Thymus (tissue), 11 donors: ENCODE data around the gene PITPNC1. TPM values are rescaled to one million over a fixed set of nuclear protein-coding genes. Genes with fewer than 3 reads are reported as not detected.
"Not testable (repeated sequence)": the region's sequence is repeated elsewhere in the genome, so short reads cannot be mapped to it uniquely, and the experiment has no call there.

Source experiments
- DNase-seq, 9 donors: peaks; one replicate each; pipeline ENCODE4 v3.0.0-alpha.2; 2013; ENCODE audit warnings: low spot score in 9 of 9, low read depth in 6 of 9, missing footprints in 1 of 9
- H3K27ac ChIP-seq, 2 donors: one replicate each; pipeline ENCODE4 v1.5.1; 2013; ENCODE audit warnings: control low read depth in 1 of 2, low read depth in 1 of 2, low read length in 1 of 2, mild to moderate bottlenecking in 1 of 2, moderate library complexity in 1 of 2
- H3K27me3 ChIP-seq, 2 donors: one replicate each; pipeline ENCODE4 v1.5.1; 2013; ENCODE audit warnings: low read length in 1 of 2; ENCODE audit not compliant: control insufficient read depth in 2 of 2, insufficient read depth in 1 of 2
- H3K36me3 ChIP-seq, 2 donors: one replicate each; pipeline ENCODE4 v1.5.1; 2013; ENCODE audit warnings: low read length in 1 of 2, mild to moderate bottlenecking in 1 of 2, moderate library complexity in 1 of 2; ENCODE audit not compliant: control insufficient read depth in 2 of 2, insufficient read depth in 2 of 2
- H3K4me1 ChIP-seq, 2 donors: one replicate each; pipeline ENCODE4 v1.5.1; 2013; ENCODE audit warnings: low read length in 2 of 2; ENCODE audit not compliant: control insufficient read depth in 2 of 2, insufficient read depth in 2 of 2
- H3K4me3 ChIP-seq, 2 donors: one replicate each; pipeline ENCODE4 v1.5.1; 2013; ENCODE audit warnings: low read length in 2 of 2, control low read depth in 1 of 2, mild to moderate bottlenecking in 1 of 2
- H3K9me3 ChIP-seq, 2 donors: one replicate each; pipeline ENCODE4 v1.5.1; 2013; ENCODE audit warnings: low read length in 1 of 2, mild to moderate bottlenecking in 1 of 2; ENCODE audit not compliant: control insufficient read depth in 2 of 2, insufficient read depth in 1 of 2
- WGBS: extraction: QIAGEN DNeasy Blood & Tissue Kit; methylation state at CpG from one replicate; pipeline ENCODE4 v1.1.7; 2013; 5-methylcytosine and 5-hydroxymethylcytosine counted together
- polyA plus RNA-seq: library from polyadenylated mRNA; stranded (reverse); fragments of 200-250 nt; gene quantifications from one replicate; pipeline ENCODE4 v1.2.3, GENCODE V29; 2013
- total RNA-seq: library from RNA; stranded (reverse); fragments of 120-200 nt; gene quantifications from one replicate; pipeline ENCODE4 v1.2.4, GENCODE V29; 2013
- donor health status: healthy.

The PITPNC1 gene
- total and polyA plus RNA-seq, 2 donors, result 26.0 to 27.0 TPM

DNA sequence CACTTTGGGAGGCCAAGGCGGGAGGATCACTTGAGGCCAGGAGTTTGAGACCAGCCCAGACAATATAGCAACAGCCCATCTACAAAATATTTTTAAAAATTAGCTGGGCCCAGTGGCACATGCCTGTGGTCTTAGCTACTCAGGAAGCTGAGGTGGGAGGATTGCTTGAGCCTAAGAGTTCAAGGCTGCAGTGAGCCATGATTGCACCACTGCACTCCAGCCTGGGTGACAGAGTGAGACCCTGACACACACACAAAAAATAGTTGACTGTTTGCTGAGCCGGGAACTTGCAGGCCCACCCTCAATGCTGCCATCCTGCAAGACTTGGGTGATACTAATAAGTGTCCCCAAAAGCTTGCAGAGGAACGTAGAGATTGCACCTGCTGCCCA is 271.8 kb downstream of the PITPNC1 start:
- not testable (repeated sequence) for H3K36me3 ChIP-seq, H3K4me3 ChIP-seq, H3K4me1 ChIP-seq, H3K9me3 ChIP-seq, H3K27ac ChIP-seq, DNase-seq, H3K27me3 ChIP-seq
- 97% methylated on average over 3 of the region's 3 CpGs for whole genome bisulfite sequencing

DNA sequence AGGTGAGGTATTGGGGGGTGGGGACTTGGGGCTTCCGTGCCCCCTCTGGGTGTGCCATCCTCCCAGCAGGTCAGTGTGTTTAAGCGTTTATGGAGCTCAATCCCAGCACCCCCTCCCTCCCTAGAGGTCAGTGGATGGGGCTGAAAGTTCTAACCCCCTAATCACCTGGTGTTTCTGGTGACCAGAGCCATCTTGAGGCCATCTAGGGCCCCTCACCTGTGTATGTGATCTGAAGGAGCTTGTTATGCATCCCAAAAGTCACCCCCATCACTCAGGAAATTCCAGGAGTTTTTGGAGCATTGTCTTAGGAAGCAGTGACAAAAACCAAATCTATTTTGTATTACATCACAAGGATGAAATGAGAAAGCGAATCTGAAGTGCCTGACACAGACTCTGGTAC is 272.8 kb downstream of the PITPNC1 start:
- H3K36me3 ChIP-seq, result no peaks in the 10 kb centered on the region
- H3K4me3 ChIP-seq, result no peak overlapping the region
- H3K27me3 ChIP-seq, result no peaks in the 10 kb centered on the region
- H3K4me1 ChIP-seq, result no peaks in the 10 kb centered on the region
- H3K9me3 ChIP-seq, result no peaks in the 10 kb centered on the region
- 98% methylated on average over 3 of the region's 3 CpGs for WGBS
- no peak overlapping the region for H3K27ac ChIP-seq
- DNase-seq, result no peak

DNA sequence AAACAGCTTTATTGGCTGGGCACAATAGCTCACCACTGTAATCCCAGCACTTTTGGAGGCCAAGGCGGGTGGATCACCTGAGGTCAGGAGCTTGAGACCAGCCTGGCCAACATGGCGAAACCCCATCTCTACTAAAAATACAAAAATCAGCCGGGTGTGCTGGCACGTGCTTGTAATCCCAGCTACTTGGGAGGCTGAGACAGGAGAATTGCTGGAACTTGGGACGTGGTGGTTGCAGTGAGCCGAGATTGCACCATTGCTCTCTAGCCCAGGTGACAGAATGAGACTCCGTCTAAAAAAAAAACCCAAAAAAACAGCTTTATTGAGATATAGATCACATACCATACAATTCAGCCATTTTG is 274.1 kb downstream of the PITPNC1 start:
- not testable (repeated sequence) for H3K27ac ChIP-seq, H3K9me3 ChIP-seq, H3K27me3 ChIP-seq, H3K4me1 ChIP-seq, H3K4me3 ChIP-seq, H3K36me3 ChIP-seq, DNase-seq
- 92% methylated on average over 7 of the region's 7 CpGs for WGBS

GRCh38 chr17:67652433-67652832 is 275.4 kb downstream of the PITPNC1 start:
- no peaks in the 10 kb centered on the region for H3K4me1 ChIP-seq
- no peaks in the 10 kb centered on the region for H3K27me3 ChIP-seq
- H3K27ac ChIP-seq, result no peak overlapping the region
- no peak for DNase-seq
- WGBS, result 98% methylated on average over 14 of the region's 14 CpGs
- no peaks in the 10 kb centered on the region for H3K9me3 ChIP-seq
- H3K36me3 ChIP-seq, result no peaks in the 10 kb centered on the region
- H3K4me3 ChIP-seq, result no peak overlapping the region

DNA sequence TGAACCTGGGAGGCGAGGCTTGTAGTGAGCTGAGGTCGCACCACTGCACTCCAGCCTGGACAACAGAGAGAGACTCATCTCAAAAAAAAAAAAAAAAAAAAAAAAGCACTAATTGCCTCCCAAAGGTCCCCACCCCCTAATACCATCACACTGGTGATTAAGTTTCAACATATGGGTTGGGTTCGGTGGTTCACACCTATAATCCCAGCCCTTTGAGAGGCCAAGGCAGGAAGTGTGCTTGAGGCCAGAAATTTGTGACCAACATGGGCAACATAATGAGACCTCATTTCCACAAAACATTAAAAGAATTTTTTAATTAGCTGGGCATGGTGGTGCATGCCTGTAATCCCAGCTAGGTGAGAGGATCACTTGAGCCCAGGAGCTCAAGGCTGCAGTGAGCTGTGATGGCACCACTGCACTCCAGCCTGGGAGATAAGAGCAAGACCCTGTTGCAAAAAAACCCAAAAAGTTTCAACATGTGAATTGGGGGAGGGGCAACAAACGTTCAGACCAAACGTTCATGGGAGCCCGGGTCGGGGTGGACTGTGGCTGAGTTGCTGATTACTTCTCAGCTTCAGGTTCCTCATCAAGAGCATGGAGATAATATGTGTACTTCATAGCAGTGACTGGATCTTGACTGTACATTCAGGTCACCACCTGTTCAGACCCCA is 278.5 kb downstream of the PITPNC1 start:
- Histone ChIP-seq H3K9me3 (peaks cover 3 to 8% of the 10 kb centered on the region in 2 donors), H3K4me1 (no peaks in the 10 kb centered on the region), H3K36me3 (no peaks in the 10 kb centered on the region), H3K4me3 (no peak overlapping the region), H3K27ac (no peak overlapping the region), H3K27me3 (no peaks in the 10 kb centered on the region)
- WGBS, result 93% methylated on average over 7 of the region's 7 CpGs
- DNase-seq, result no peak

- 97% methylated on average over 8 of the region's 8 CpGs for WGBS
Measured at GRCh38 chr17:67656494-67657203, 279.6 kb downstream of the PITPNC1 start.

DNA sequence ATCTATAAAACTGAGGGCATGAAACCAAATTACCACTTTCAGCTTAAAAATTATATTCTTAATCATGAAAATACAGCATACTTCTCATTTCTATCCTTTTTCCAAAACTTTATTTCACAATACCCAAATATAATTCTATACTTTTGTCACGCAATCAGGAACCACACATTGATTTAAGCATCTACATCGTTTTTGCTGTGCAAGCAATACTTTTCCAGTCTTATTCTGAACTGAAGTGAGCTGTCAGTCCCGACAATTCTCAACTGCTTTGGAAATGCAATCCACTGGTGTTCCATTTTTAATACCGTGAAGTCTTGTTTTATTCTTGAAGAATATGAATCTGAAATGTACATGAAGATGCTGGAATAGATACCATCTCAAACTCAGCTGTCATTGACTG is 280.5 kb downstream of the PITPNC1 start:
- H3K36me3 ChIP-seq, result no peaks in the 10 kb centered on the region
- no peak overlapping the region for H3K27ac ChIP-seq
- no peak overlapping the region for H3K4me3 ChIP-seq
- no peaks in the 10 kb centered on the region for H3K27me3 ChIP-seq
- no peak for DNase-seq
- WGBS, result 96% methylated on average over 4 of the region's 4 CpGs
- H3K4me1 ChIP-seq, result no peaks in the 10 kb centered on the region
- H3K9me3 ChIP-seq, result peaks cover 3 to 8% of the 10 kb centered on the region in 2 donors

More at GRCh38 chr17:67656494-67657203, 279.6 kb downstream of the PITPNC1 start:
- Histone ChIP-seq H3K4me3 (no peak overlapping the region), H3K9me3 (peaks cover 3 to 8% of the 10 kb centered on the region in 2 donors), H3K36me3 (no peaks in the 10 kb centered on the region), H3K4me1 (no peaks in the 10 kb centered on the region), H3K27ac (no peak overlapping the region), H3K27me3 (no peaks in the 10 kb centered on the region)
- no peak for DNase-seq

GRCh38 chr17:67658265-67658664 is 281.2 kb downstream of the PITPNC1 start:
- Histone ChIP-seq H3K36me3 (no peaks in the 10 kb centered on the region), H3K27ac (no peak overlapping the region), H3K27me3 (no peaks in the 10 kb centered on the region), H3K9me3 (peaks cover 3 to 8% of the 10 kb centered on the region in 2 donors), H3K4me1 (no peaks in the 10 kb centered on the region), H3K4me3 (no peak overlapping the region)
- WGBS, result 85% methylated on average over 4 of the region's 4 CpGs
- no peak for DNase-seq

- Histone ChIP-seq H3K4me1 (no peaks in the 10 kb centered on the region), H3K4me3 (no peak overlapping the region), H3K9me3 (peaks cover 3 to 8% of the 10 kb centered on the region in 2 donors), H3K27ac (no peak overlapping the region), H3K27me3 (no peaks in the 10 kb centered on the region), H3K36me3 (no peaks in the 10 kb centered on the region)
- DNase-seq, result no peak
- WGBS, result 98% methylated on average over 1 of the region's 1 CpG
Measured at GRCh38 chr17:67659028-67659427, 281.9 kb downstream of the PITPNC1 start.
